H1 (cell line): ENCODE results near the gene THRB. TPM values are rescaled to one million over a fixed set of nuclear protein-coding genes. Genes with fewer than 3 reads are reported as not detected.

ENCODE experiments used
- CTCF ChIA-PET: fragments of 300-600 bp; sonication (Branson Sonifier 250); formaldehyde crosslinking; loops from one replicate; lab custom pipeline; 2021; ENCODE audit not compliant: partially characterized antibody; lab: Charles Lee
- POLR2A ChIA-PET: fragments of 300-600 bp; sonication (Branson Sonifier 250); formaldehyde crosslinking; loops from one replicate; lab custom pipeline; 2021; ENCODE audit warnings: inconsistent platforms; ENCODE audit not compliant: partially characterized antibody; lab: Charles Lee
- DNase-seq, 2 experiments: peaks; one replicate each; pipeline versions ENCODE4 v3.0.0 to v3.0.0-alpha.2; 2010 to 2022; ENCODE audit warnings: low spot score in 2 of 2, low read depth in 1 of 2, mixed read lengths in 1 of 2
- FAIRE-seq: peaks from 2 replicates; lab custom pipeline; 2011; peaks lifted over from hg19 to GRCh38; lab: Jason Lieb, UNC
- H2AFZ ChIP-seq: 2 replicates; pipeline ENCODE4 v1.8.1; 2012; ENCODE audit warnings: low read length, inconsistent platforms
- H2AK5ac ChIP-seq: 2 replicates; pipeline ENCODE4 v1.6.1; 2013; ENCODE audit warnings: low read depth, low read length
- H2BK120ac ChIP-seq: replicated peaks from 2 replicates; pipeline ENCODE3; 2013; ENCODE audit warnings: low read depth, low read length, inconsistent platforms
- H2BK12ac ChIP-seq: 2 replicates; pipeline ENCODE4 v1.6.1; 2013; ENCODE audit warnings: low read depth, low read length
- H2BK15ac ChIP-seq: 2 replicates; pipeline ENCODE4 v1.6.1; 2013; ENCODE audit warnings: low read length
- H2BK20ac ChIP-seq: 2 replicates; pipeline ENCODE4 v1.6.1; 2013; ENCODE audit warnings: low read length
- H2BK5ac ChIP-seq: 2 replicates; pipeline ENCODE4 v1.6.1; 2013; ENCODE audit warnings: low read depth, low read length
- H3K14ac ChIP-seq: 2 replicates; pipeline ENCODE4 v1.6.1; 2013; ENCODE audit warnings: inconsistent platforms; ENCODE audit not compliant: insufficient read length
- H3K18ac ChIP-seq: 2 replicates; pipeline ENCODE4 v1.6.1; 2013; ENCODE audit warnings: low read length; ENCODE audit errors: extremely low read depth
- H3K23ac ChIP-seq: 2 replicates; pipeline ENCODE4 v1.6.1; 2013; ENCODE audit warnings: inconsistent platforms; ENCODE audit not compliant: insufficient read length
- H3K23me2 ChIP-seq: 2 replicates; pipeline ENCODE4 v1.6.1; 2013; ENCODE audit warnings: low read depth, low read length
- H3K27ac ChIP-seq: 2 replicates; pipeline ENCODE4 v1.6.1; 2011; ENCODE audit warnings: low read depth, low read length, inconsistent platforms
- H3K27me3 ChIP-seq, 4 experiments: replicated peaks in 1 of 4; 1 replicate in 1 of 4; 2 replicates in 3 of 4; pipeline versions ENCODE4 v1.6.1 to v1.8.1; 2011 to 2013; ENCODE audit warnings: low read length in 3 of 4, mild to moderate bottlenecking in 3 of 4, inconsistent platforms in 2 of 4, mixed read lengths in 2 of 4, moderate library complexity in 1 of 4; ENCODE audit not compliant: control insufficient read depth in 3 of 4, insufficient read depth in 3 of 4; ENCODE audit errors: extremely low read depth in 1 of 4
- H3K36me3 ChIP-seq, 4 experiments: 2 replicates each; pipeline versions ENCODE4 v1.6.1 to v1.8.1; 2011 to 2013; ENCODE audit warnings: mild to moderate bottlenecking in 4 of 4, low read length in 3 of 4, moderate library complexity in 2 of 4, control low read depth in 1 of 4, inconsistent platforms in 1 of 4; ENCODE audit not compliant: insufficient read depth in 4 of 4, control insufficient read depth in 2 of 4
- H3K4ac ChIP-seq: replicated peaks from 2 replicates; pipeline ENCODE3; 2013; ENCODE audit warnings: low read length, low read depth, mixed read lengths, inconsistent platforms; ENCODE audit not compliant: insufficient read length
- H3K4me1 ChIP-seq, 4 experiments: replicated peaks in 1 of 4; 1 replicate in 1 of 4; 2 replicates in 3 of 4; pipeline versions ENCODE4 v1.6.1 to v1.8.1; 2011 to 2013; ENCODE audit warnings: low read length in 3 of 4, inconsistent platforms in 2 of 4, mixed read lengths in 1 of 4; ENCODE audit not compliant: insufficient read depth in 4 of 4, control insufficient read depth in 3 of 4
- H3K4me2 ChIP-seq, 2 experiments: 2 replicates each; pipeline versions ENCODE4 v1.6.1 to v1.8.1; 2011 to 2013; ENCODE audit warnings: low read depth in 2 of 2, low read length in 2 of 2, control low read depth in 1 of 2, inconsistent platforms in 1 of 2, mild to moderate bottlenecking in 1 of 2; ENCODE audit not compliant: insufficient read depth in 1 of 2
- H3K4me3 ChIP-seq, 4 experiments: fragments of 200-600, 300-600 bp in 1 of 4; sonication (generic), shearing (Covaris generic), sonication (Bioruptor Twin) in 1 of 4; 2 replicates each; pipeline versions ENCODE4 v1.5.1 to v1.8.1; 2011 to 2016; ENCODE audit warnings: low read length in 4 of 4, low read depth in 3 of 4, control low read depth in 2 of 4, inconsistent platforms in 2 of 4, mild to moderate bottlenecking in 2 of 4, mixed read lengths in 1 of 4, moderate library complexity in 1 of 4; ENCODE audit not compliant: insufficient read depth in 2 of 4; ENCODE audit errors: extremely low read depth in 1 of 4
- H3K56ac ChIP-seq: replicated peaks from 2 replicates; pipeline ENCODE3; 2013; ENCODE audit warnings: low read depth, mild to moderate bottlenecking, mixed read lengths, low read length, inconsistent platforms; ENCODE audit not compliant: insufficient read length
- H3K79me1 ChIP-seq: 2 replicates; pipeline ENCODE4 v1.6.1; 2013; ENCODE audit warnings: low read depth, low read length, control low read depth
- H3K79me2 ChIP-seq, 2 experiments: 2 replicates each; pipeline versions ENCODE4 v1.6.1 to v1.8.1; 2012 to 2013; ENCODE audit warnings: low read length in 2 of 2, mild to moderate bottlenecking in 2 of 2, inconsistent platforms in 1 of 2; ENCODE audit not compliant: insufficient read depth in 2 of 2, control insufficient read depth in 1 of 2
- H3K9ac ChIP-seq, 4 experiments: replicated peaks in 1 of 4; 1 replicate in 1 of 4; 2 replicates in 3 of 4; pipeline versions ENCODE4 v1.6.1 to v1.8.1; 2011 to 2013; ENCODE audit warnings: low read depth in 3 of 4, low read length in 3 of 4, control low read depth in 2 of 4, mild to moderate bottlenecking in 2 of 4, moderate library complexity in 2 of 4, inconsistent platforms in 1 of 4; ENCODE audit errors: extremely low read depth in 1 of 4
- H3K9me3 ChIP-seq, 2 experiments: 2 replicates each; pipeline versions ENCODE4 v1.6.1 to v1.8.1; 2012 to 2013; ENCODE audit warnings: mild to moderate bottlenecking in 2 of 2, moderate library complexity in 2 of 2, control low read depth in 1 of 2, inconsistent platforms in 1 of 2, low read depth in 1 of 2, low read length in 1 of 2, mixed read lengths in 1 of 2; ENCODE audit not compliant: insufficient read depth in 2 of 2
- H4K20me1 ChIP-seq, 2 experiments: replicated peaks in 1 of 2; 2 replicates each; pipeline versions ENCODE3 to v1.8.1; 2011 to 2013; ENCODE audit warnings: inconsistent platforms in 2 of 2, low read length in 2 of 2, mild to moderate bottlenecking in 1 of 2; ENCODE audit not compliant: insufficient read depth in 2 of 2, control insufficient read depth in 1 of 2
- H4K5ac ChIP-seq: 2 replicates; pipeline ENCODE4 v1.6.1; 2013; ENCODE audit warnings: low read length, low read depth, mixed read lengths, inconsistent platforms; ENCODE audit not compliant: insufficient read length
- H4K8ac ChIP-seq: 2 replicates; pipeline ENCODE4 v1.8.0; 2013; ENCODE audit warnings: mild to moderate bottlenecking, moderate library complexity, low read length, inconsistent platforms; ENCODE audit not compliant: insufficient read depth; ENCODE audit errors: extremely low read depth
- H4K91ac ChIP-seq: replicated peaks from 2 replicates; pipeline ENCODE3; 2013; ENCODE audit warnings: low read length, mixed read lengths, inconsistent platforms; ENCODE audit not compliant: insufficient read length
- CTBP2 ChIP-seq: IDR thresholded peaks from 2 replicates; pipeline ENCODE4 v1.7.0; 2011; ENCODE audit warnings: borderline replicate concordance, mild to moderate bottlenecking, moderate library complexity, mixed read lengths, low read length; ENCODE audit not compliant: insufficient read depth, insufficient read length
- RAD21 ChIP-seq, 2 experiments: IDR thresholded peaks in 1 of 2; conservative IDR thresholded peaks in 1 of 2; 2 replicates each; pipeline ENCODE4 v1.6.1; 2011; ENCODE audit warnings: low read depth in 2 of 2, low read length in 2 of 2, improper control_type of control experiment in 1 of 2, inconsistent platforms in 1 of 2, mild to moderate bottlenecking in 1 of 2, moderate library complexity in 1 of 2
- TAF7 ChIP-seq: optimal IDR thresholded peaks from 2 replicates; pipeline ENCODE3; 2011; ENCODE audit warnings: low read depth, mild to moderate bottlenecking, inconsistent platforms, low read length, moderate library complexity, borderline replicate concordance
- USF2 ChIP-seq: IDR thresholded peaks from 2 replicates; pipeline ENCODE4 v1.6.1; 2011; ENCODE audit warnings: low read length, improper control_type of control experiment
- WGBS, 2 experiments: shearing (Covaris generic) in 1 of 2; methylation state at CpG; one replicate each; pipeline versions ENCODE4 v1.1.6 to v1.1.7; 2013 to 2015; ENCODE audit warnings: low lambda C conversion rate in 2 of 2, mixed read lengths in 2 of 2, inconsistent platforms in 1 of 2, low coverage in 1 of 2, missing lambda C conversion rate in 1 of 2; ENCODE audit not compliant: insufficient replicate concordance in 2 of 2, insufficient coverage in 1 of 2, insufficient read length in 1 of 2; ENCODE audit errors: extremely low coverage in 1 of 2, missing lambda C conversion rate in 1 of 2; 5-methylcytosine and 5-hydroxymethylcytosine counted together
- polyA plus RNA-seq, 7 experiments: library from polyadenylated mRNA; depleted of rRNA in 3 of 7; stranded (reverse) in 5 of 7; unstranded in 2 of 7; fragments of >200 nt in 5 of 7; fragments of 200-250 nt in 2 of 7; gene quantifications; 1 replicate in 5 of 7; 2 replicates in 1 of 7; 4 replicates in 1 of 7; pipeline versions ENCODE4 v1.2.1 to v1.2.3, GENCODE V29; 2011 to 2013; ENCODE audit warnings: missing spikeins in 2 of 7, mixed read lengths in 2 of 7
- total RNA-seq: library from RNA; stranded (reverse); fragmentation: NEBNext Ultra II Directional; extraction: Animal tissue kit (Norgen Biotek cat#: 25700); gene quantifications from 2 replicates; pipeline ENCODE4 v1.2.1, GENCODE V29; 2021

THRB gene
- total and polyA plus RNA-seq, 2 of the 8 experiments (the other 6 are each of a cell fraction or from before 2014, with no cell fraction given), result 0.98 to 3.9 TPM

GRCh38 chr3:24182756-24183155, 311.9 kb downstream of the THRB start:
- no peaks in the 10 kb centered on the region for H3K79me2 ChIP-seq
- POLR2A ChIA-PET, result interaction anchor here (1.1 kb wide), 1 partner anchor 10 kb away, joined by 3 read pairs; no protein-coding TSS in a partner anchor
- no peak overlapping the region for H2BK120ac ChIP-seq
- H3K23me2 ChIP-seq, result no peaks in the 10 kb centered on the region
- FAIRE-seq, result no peak
- H3K56ac ChIP-seq, result no peak overlapping the region
- no peak overlapping the region for H3K4me2 ChIP-seq
- H2BK15ac ChIP-seq, result no peak overlapping the region
- no peak overlapping the region for H3K18ac ChIP-seq
- CTCF ChIA-PET, result interaction anchor here (0.6 to 1.5 kb wide), 6 partner anchors 9 to 113 kb away, joined by 3 to 4 read pairs (median 4); no protein-coding TSS in a partner anchor
- H2BK5ac ChIP-seq, result no peak overlapping the region
- no peak for DNase-seq
- no peaks in the 10 kb centered on the region for H4K20me1 ChIP-seq
- no peaks in the 10 kb centered on the region for H3K9me3 ChIP-seq
- H2AFZ ChIP-seq, result no peak overlapping the region
- H4K91ac ChIP-seq, result no peak overlapping the region
- no peaks in the 10 kb centered on the region for H3K79me1 ChIP-seq
- no peak overlapping the region for H3K4me3 ChIP-seq
- no peak overlapping the region for H2BK20ac ChIP-seq
- no peak overlapping the region for H4K8ac ChIP-seq
- no peak overlapping the region for H3K27ac ChIP-seq
- no peak overlapping the region for H3K23ac ChIP-seq
- H2BK12ac ChIP-seq, result no peak overlapping the region
- no peak overlapping the region for H2AK5ac ChIP-seq
- WGBS, 2 experiments, result 89% methylated on average over 2 of the region's 2 CpGs; no CpG with 5 or more reads in 1 of the 2 experiments
- H4K5ac ChIP-seq, result no peak overlapping the region
- 0 out of 4 replicates have a peak, but pooled peaks of 1 of the 2 experiments have one; percentile 7 for TF ChIP-seq RAD21 (IDR thresholded peaks at IDR 0.05 in 1 of 2, conservative IDR thresholded peaks at IDR 0.05 in 1 of 2; ENCODE audit: low read depth in 2 of 2, low read length in 2 of 2)
- TF ChIP-seq TAF7, result no peak
- no peak for TF ChIP-seq USF2
- TF ChIP-seq CTBP2, result no peak
- no peaks in the 10 kb centered on the region for H3K4me1 ChIP-seq
- no peak overlapping the region for H3K4ac ChIP-seq
- H3K36me3 ChIP-seq, result no peaks in the 10 kb centered on the region
- H3K27me3 ChIP-seq, result no peaks in the 10 kb centered on the region
- no peak overlapping the region for H3K14ac ChIP-seq
- no peak overlapping the region for H3K9ac ChIP-seq
